Liver (tissue), 9 donors: ENCODE measurements around the gene DEAF1. TPM values are rescaled to one million over a fixed set of nuclear protein-coding genes. Genes with fewer than 3 reads are reported as not detected.

Experiments used
- DNase-seq: peaks from one replicate; pipeline ENCODE4 v3.0.0-alpha.2; 2017; ENCODE audit warnings: low spot score
- H3K27ac ChIP-seq, 2 donors: one replicate each; pipeline ENCODE4 v1.7.0; 2013; ENCODE audit warnings: inconsistent platforms in 2 of 2, low read length in 2 of 2, control low read depth in 1 of 2, low read depth in 1 of 2, mild to moderate bottlenecking in 1 of 2
- H3K27me3 ChIP-seq, 4 donors: one replicate each; pipeline versions ENCODE4 v1.6.1 to v1.7.0; 2013; ENCODE audit warnings: low read length in 3 of 4, inconsistent platforms in 1 of 4, mild to moderate bottlenecking in 1 of 4, moderate library complexity in 1 of 4; ENCODE audit not compliant: control insufficient read depth in 4 of 4, insufficient read depth in 4 of 4
- H3K36me3 ChIP-seq, 4 donors: one replicate each; pipeline versions ENCODE4 v1.6.1 to v1.7.0; 2013; ENCODE audit warnings: low read length in 3 of 4, mild to moderate bottlenecking in 3 of 4, low read depth in 1 of 4, moderate library complexity in 1 of 4; ENCODE audit not compliant: control insufficient read depth in 4 of 4, insufficient read depth in 3 of 4
- H3K4me1 ChIP-seq, 4 donors: one replicate each; pipeline versions ENCODE4 v1.6.1 to v1.7.0; 2013; ENCODE audit warnings: low read length in 3 of 4, mild to moderate bottlenecking in 3 of 4, moderate library complexity in 1 of 4; ENCODE audit not compliant: control insufficient read depth in 4 of 4, insufficient read depth in 4 of 4
- H3K4me3 ChIP-seq, 3 donors: one replicate each; pipeline versions ENCODE4 v1.6.1 to v1.7.0; 2013; ENCODE audit warnings: low read length in 3 of 3, control low read depth in 1 of 3, low read depth in 1 of 3, mild to moderate bottlenecking in 1 of 3
- H3K9ac ChIP-seq, 2 donors: one replicate each; pipeline ENCODE4 v1.7.0; 2013; ENCODE audit warnings: low read length in 2 of 2, mild to moderate bottlenecking in 2 of 2, moderate library complexity in 2 of 2, control low read depth in 1 of 2, low read depth in 1 of 2
- H3K9me3 ChIP-seq, 4 donors: one replicate each; pipeline versions ENCODE4 v1.6.1 to v1.7.0; 2013; ENCODE audit warnings: low read length in 3 of 4; ENCODE audit not compliant: control insufficient read depth in 4 of 4
- EGR1 ChIP-seq, 2 donors: IDR thresholded peaks; 2 replicates each; pipeline ENCODE4 v1.6.1; 2016 to 2018; ENCODE audit warnings: antibody characterized with exemption in 2 of 2, low read depth in 2 of 2
- FOXA2 ChIP-seq: IDR thresholded peaks from 2 replicates; pipeline ENCODE4 v1.6.1; 2016; ENCODE audit warnings: antibody characterized with exemption
- HNF4A ChIP-seq, 2 donors: conservative IDR thresholded peaks; 2 replicates each; pipeline ENCODE4 v1.6.1; 2016; ENCODE audit warnings: antibody characterized with exemption in 2 of 2, mild to moderate bottlenecking in 2 of 2
- HNF4G ChIP-seq: IDR thresholded peaks from 2 replicates; pipeline ENCODE4 v1.6.1; 2016; ENCODE audit warnings: antibody characterized with exemption
- JUND ChIP-seq, 2 donors: IDR thresholded peaks; 2 replicates each; pipeline ENCODE4 v1.6.1; 2016; ENCODE audit warnings: antibody characterized with exemption in 2 of 2
- NR2F2 ChIP-seq: IDR thresholded peaks from 2 replicates; pipeline ENCODE4 v1.6.1; 2016; ENCODE audit warnings: antibody characterized with exemption
- RAD21 ChIP-seq, 2 donors: IDR thresholded peaks; 2 replicates each; pipeline ENCODE4 v1.6.1; 2016; ENCODE audit warnings: antibody characterized with exemption in 2 of 2, mild to moderate bottlenecking in 2 of 2
- REST ChIP-seq: IDR thresholded peaks from 2 replicates; pipeline ENCODE4 v1.6.1; 2016; ENCODE audit warnings: antibody characterized with exemption, mild to moderate bottlenecking
- RXRA ChIP-seq, 2 donors: IDR thresholded peaks; 2 replicates each; pipeline ENCODE4 v1.6.1; 2017 to 2018; ENCODE audit warnings: antibody characterized with exemption in 2 of 2, mild to moderate bottlenecking in 1 of 2
- SP1 ChIP-seq: IDR thresholded peaks from 2 replicates; pipeline ENCODE4 v1.6.1; 2018; ENCODE audit warnings: antibody characterized with exemption, mild to moderate bottlenecking
- ZBTB33 ChIP-seq: IDR thresholded peaks from 2 replicates; pipeline ENCODE4 v1.6.1; 2016; ENCODE audit warnings: antibody characterized with exemption
- WGBS: extraction: QIAGEN DNeasy Blood & Tissue Kit; methylation state at CpG from one replicate; pipeline ENCODE4 v1.1.7; 2013; 5-methylcytosine and 5-hydroxymethylcytosine counted together
- polyA plus RNA-seq, 2 donors: library from polyadenylated mRNA; stranded (reverse) in 1 of 2; unstranded in 1 of 2; fragments of 200-250 nt in 1 of 2; fragments of >200 nt in 1 of 2; fragmentation: Nextera tagmentation in 1 of 2; extraction: Ambion mirVana in 1 of 2; gene quantifications; one replicate each; pipeline versions ENCODE4 v1.2.1 to v1.2.3, GENCODE V29; 2013 to 2015
- total RNA-seq, 2 donors: library from RNA; depleted of rRNA; stranded (reverse); fragments of >200 nt; gene quantifications; one replicate each; pipeline ENCODE4 v1.2.3, GENCODE V29; 2014
- TF ChIP-seq, protein P1 (sequence below): IDR thresholded peaks from 2 replicates; pipeline ENCODE4 v1.6.1; 2016; ENCODE audit warnings: antibody characterized with exemption
- TF ChIP-seq, protein P2 (sequence below): IDR thresholded peaks from 2 replicates; pipeline ENCODE4 v1.6.1; 2016; ENCODE audit warnings: antibody characterized with exemption
- TF ChIP-seq, protein P3 (sequence below): fragments of 150-350 bp; IDR thresholded peaks from 2 replicates; pipeline ENCODE4 v1.5.1; 2017; ENCODE audit warnings: improper control_type of control experiment, low read depth, low read length; ENCODE audit not compliant: missing input control
- donor health status: healthy.
- donor health status: healthy.
- donor health status: healthy.
- donor health status: healthy.
- donor health status: healthy.

The DEAF1 gene
- total and polyA plus RNA-seq, 4 donors = 7.0 to 11.4 (median 10.1) TPM

DNA sequence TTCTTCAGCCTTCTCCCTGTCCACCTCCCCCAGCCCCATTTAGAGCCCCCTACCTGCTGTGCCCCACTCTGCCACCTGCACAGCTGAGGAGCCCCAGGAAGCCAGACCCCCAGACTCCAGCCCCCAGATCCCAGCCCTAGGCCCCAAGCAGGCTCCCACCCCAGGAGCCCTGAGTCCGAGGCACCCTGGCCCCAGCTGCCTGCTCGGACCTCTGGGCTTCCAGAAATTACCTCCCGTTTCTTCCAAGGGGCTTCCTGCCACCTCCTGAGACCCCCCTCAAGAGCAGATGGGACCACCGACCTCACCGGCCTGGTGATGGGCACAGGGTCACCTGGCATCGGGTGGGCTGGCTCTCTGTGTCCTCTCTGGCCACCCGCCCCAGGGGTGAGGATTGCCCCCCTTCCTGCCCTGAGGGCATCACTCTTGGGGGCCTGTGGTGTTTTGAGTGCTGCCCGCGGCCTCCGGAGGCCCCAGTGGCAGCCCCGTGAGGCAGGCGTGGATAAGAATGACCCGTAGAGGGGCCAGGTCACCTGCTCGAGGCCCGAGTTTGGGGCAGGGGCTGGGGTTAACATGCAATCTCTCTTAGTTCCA, 34.0 kb upstream of the DEAF1 start:
- Histone ChIP-seq H3K4me3 (no peak overlapping the region), H3K27ac (no peak overlapping the region), H3K36me3 (peaks cover 0 to 7% (median 7%) of the 10 kb centered on the region in 4 donors), H3K9ac (no peak overlapping the region), H3K4me1 (peaks cover 0 to 6% (median 2%) of the 10 kb centered on the region in 4 donors), H3K27me3 (no peaks in the 10 kb centered on the region), H3K9me3 (no peaks in the 10 kb centered on the region)
- DNase-seq = no peak
- no peak for TF ChIP-seq REST
- 59% methylated on average over 15 of the region's 15 CpGs for WGBS

DNA sequence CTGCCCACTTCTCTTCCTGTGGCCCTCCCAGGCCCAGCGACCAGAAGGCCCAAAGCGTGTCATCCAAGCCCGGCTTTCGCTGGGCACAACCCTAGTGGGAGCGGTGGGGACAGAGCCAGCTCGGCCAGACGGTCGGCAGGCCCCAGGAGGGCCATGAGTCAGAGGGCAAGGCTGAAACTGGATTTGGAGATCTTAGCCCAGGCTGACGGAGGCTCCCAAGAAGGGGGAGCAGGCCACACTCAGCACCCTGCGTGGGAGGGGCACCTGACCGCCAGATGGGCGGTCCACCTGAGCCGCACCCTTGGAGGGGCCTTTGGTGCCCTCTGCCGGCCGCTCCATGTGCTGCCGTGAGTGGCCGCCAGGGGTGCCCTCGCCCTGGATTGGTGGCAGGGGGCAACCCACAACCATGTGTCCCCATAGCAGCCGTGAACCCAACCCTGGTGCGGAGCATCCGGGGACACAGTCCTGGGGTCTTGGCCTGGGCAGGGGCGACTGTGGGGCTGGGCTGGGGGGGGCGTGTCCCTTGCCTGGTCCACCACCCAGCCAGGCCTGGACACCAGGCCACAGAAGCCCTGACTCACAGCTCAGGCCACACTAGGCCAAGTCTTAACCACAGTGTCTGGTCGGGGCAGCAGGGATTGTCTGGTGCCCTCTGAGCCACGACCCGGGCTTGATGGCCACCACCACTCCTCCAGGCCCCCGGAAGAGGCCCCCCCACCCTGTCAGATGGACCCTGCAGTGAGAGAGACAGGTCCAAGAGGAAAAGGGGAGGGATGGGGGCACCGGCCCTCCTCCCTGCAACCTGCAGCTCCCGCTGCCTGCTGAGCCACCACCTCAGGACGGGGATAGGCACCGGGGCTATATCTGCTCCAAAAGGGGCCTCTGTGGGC, 33.1 kb upstream of the DEAF1 start:
- Histone ChIP-seq H3K4me3 (no peak overlapping the region), H3K9ac (peak overlapping the region in 1 of 2 donors; percentile 16)

GRCh38 chr11:727281-727701, 32.3 kb upstream of the DEAF1 start:
- H3K27ac ChIP-seq = no peak overlapping the region
- no peak for DNase-seq
- no peak overlapping the region for H3K9ac ChIP-seq
- TF ChIP-seq, protein P1, sequence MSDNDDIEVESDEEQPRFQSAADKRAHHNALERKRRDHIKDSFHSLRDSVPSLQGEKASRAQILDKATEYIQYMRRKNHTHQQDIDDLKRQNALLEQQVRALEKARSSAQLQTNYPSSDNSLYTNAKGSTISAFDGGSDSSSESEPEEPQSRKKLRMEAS = no peak
- TF ChIP-seq ZBTB33 = no peak
- no peak for TF ChIP-seq SP1
- TF ChIP-seq FOXA2 = no peak
- TF ChIP-seq HNF4A (conservative IDR thresholded peaks at IDR 0.05) = no peak
- TF ChIP-seq REST = no peak
- no peak for TF ChIP-seq JUND (IDR thresholded peaks at IDR 0.05)
- TF ChIP-seq, protein P2, sequence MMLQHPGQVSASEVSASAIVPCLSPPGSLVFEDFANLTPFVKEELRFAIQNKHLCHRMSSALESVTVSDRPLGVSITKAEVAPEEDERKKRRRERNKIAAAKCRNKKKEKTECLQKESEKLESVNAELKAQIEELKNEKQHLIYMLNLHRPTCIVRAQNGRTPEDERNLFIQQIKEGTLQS = no peak

More for the DNA sequence above, 33.1 kb upstream of the DEAF1 start:
- Histone ChIP-seq H3K27ac (peak overlapping the region in 1 of 2 donors; percentile 12), H3K4me1 (peaks cover 0 to 6% (median 2%) of the 10 kb centered on the region in 4 donors), H3K27me3 (no peaks in the 10 kb centered on the region), H3K9me3 (no peaks in the 10 kb centered on the region), H3K36me3 (peaks cover 2 to 14% (median 8%) of the 10 kb centered on the region in 4 donors)
- WGBS = 35% methylated on average over 31 of the region's 31 CpGs
- TF ChIP-seq SP1 (peak; percentile 16), EGR1 (IDR thresholded peaks at IDR 0.05; ENCODE audit: low read depth in 2 of 2) (peak; percentile 77 to 93), NR2F2 (no peak), RAD21 (IDR thresholded peaks at IDR 0.05) (peak; percentile 85 to 91), HNF4G (no peak), RXRA (IDR thresholded peaks at IDR 0.05) (peak in 1 of 2 donors; percentile 59)
- TF ChIP-seq, protein P3, sequence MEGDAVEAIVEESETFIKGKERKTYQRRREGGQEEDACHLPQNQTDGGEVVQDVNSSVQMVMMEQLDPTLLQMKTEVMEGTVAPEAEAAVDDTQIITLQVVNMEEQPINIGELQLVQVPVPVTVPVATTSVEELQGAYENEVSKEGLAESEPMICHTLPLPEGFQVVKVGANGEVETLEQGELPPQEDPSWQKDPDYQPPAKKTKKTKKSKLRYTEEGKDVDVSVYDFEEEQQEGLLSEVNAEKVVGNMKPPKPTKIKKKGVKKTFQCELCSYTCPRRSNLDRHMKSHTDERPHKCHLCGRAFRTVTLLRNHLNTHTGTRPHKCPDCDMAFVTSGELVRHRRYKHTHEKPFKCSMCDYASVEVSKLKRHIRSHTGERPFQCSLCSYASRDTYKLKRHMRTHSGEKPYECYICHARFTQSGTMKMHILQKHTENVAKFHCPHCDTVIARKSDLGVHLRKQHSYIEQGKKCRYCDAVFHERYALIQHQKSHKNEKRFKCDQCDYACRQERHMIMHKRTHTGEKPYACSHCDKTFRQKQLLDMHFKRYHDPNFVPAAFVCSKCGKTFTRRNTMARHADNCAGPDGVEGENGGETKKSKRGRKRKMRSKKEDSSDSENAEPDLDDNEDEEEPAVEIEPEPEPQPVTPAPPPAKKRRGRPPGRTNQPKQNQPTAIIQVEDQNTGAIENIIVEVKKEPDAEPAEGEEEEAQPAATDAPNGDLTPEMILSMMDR = peak; percentile 96
- peak; percentile 90 for DNase-seq

More at GRCh38 chr11:727281-727701, 32.3 kb upstream of the DEAF1 start:
- H3K4me1 ChIP-seq = peaks cover 0 to 7% (median 2%) of the 10 kb centered on the region in 4 donors
- WGBS = 89% methylated on average over 12 of the region's 12 CpGs
- no peaks in the 10 kb centered on the region for H3K9me3 ChIP-seq
- peaks cover 2 to 15% (median 11%) of the 10 kb centered on the region in 4 donors for H3K36me3 ChIP-seq
- H3K4me3 ChIP-seq = no peak overlapping the region
- H3K27me3 ChIP-seq = no peaks in the 10 kb centered on the region
